HEK293 (cell line): ENCODE measurements around the gene TBPL1.
A peak's percentile ranks its signal among the peaks of the same experiment; 100 is the strongest.

Source experiments
- BCL11A ChIP-seq: fragments of 450-650 bp; formaldehyde crosslinking; IDR thresholded peaks from 2 replicates; pipeline ENCODE4 v1.5.1; 2016; ENCODE audit warnings: low read depth, missing biosample characterization, missing genetic modification characterization
- BCL6B ChIP-seq: fragments of 450-650 bp; formaldehyde crosslinking; IDR thresholded peaks from 2 replicates; pipeline ENCODE4 v1.5.1; 2017; ENCODE audit warnings: missing biosample characterization, missing genetic modification characterization
- CTCF ChIP-seq: fragments of 450-650 bp; formaldehyde crosslinking; IDR thresholded peaks from 2 replicates; pipeline ENCODE4 v1.5.1; 2016; ENCODE audit warnings: missing biosample characterization, missing genetic modification characterization
- GLI4 ChIP-seq: fragments of 450-650 bp; formaldehyde crosslinking; IDR thresholded peaks from 2 replicates; pipeline ENCODE4 v1.5.1; 2016; ENCODE audit warnings: missing biosample characterization, missing genetic modification characterization
- INSM2 ChIP-seq: fragments of 450-650 bp; formaldehyde crosslinking; IDR thresholded peaks from 2 replicates; pipeline ENCODE4 v1.5.1; 2016; ENCODE audit warnings: missing biosample characterization, missing genetic modification characterization
- PBX3 ChIP-seq: sonication (generic); formaldehyde crosslinking; IDR thresholded peaks from 2 replicates; pipeline ENCODE4 v1.8.1; 2022; ENCODE audit warnings: mild to moderate bottlenecking, moderate library complexity, missing genetic modification reagents
- PRDM6 ChIP-seq: fragments of 450-650 bp; formaldehyde crosslinking; IDR thresholded peaks from 2 replicates; pipeline ENCODE4 v1.5.1; 2017; ENCODE audit warnings: missing biosample characterization, missing genetic modification characterization
- TCF7L2 ChIP-seq: IDR thresholded peaks from 2 replicates; pipeline ENCODE4 v1.6.1; 2011; ENCODE audit warnings: low read depth, mild to moderate bottlenecking, inconsistent platforms, low read length, moderate library complexity, borderline replicate concordance
- TRIM28 ChIP-seq: IDR thresholded peaks from 2 replicates; pipeline ENCODE4 v1.6.1; 2011; ENCODE audit warnings: low read length, control low read depth, borderline replicate concordance
- YY1 ChIP-seq: fragments of 450-650 bp; formaldehyde crosslinking; IDR thresholded peaks from 2 replicates; pipeline ENCODE4 v1.5.1; 2018; ENCODE audit warnings: missing biosample characterization, missing genetic modification characterization
- ZBTB20 ChIP-seq: fragments of 450-650 bp; formaldehyde crosslinking; IDR thresholded peaks from 2 replicates; pipeline ENCODE4 v1.5.1; 2016; ENCODE audit warnings: missing biosample characterization, missing genetic modification characterization
- ZBTB26 ChIP-seq: fragments of 450-650 bp; formaldehyde crosslinking; optimal IDR thresholded peaks from 2 replicates; pipeline ENCODE3; 2016; ENCODE audit warnings: missing biosample characterization, mild to moderate bottlenecking, missing genetic modification characterization
- ZBTB48 ChIP-seq: fragments of 450-650 bp; formaldehyde crosslinking; IDR thresholded peaks from 2 replicates; pipeline ENCODE4 v1.5.1; 2016; ENCODE audit warnings: missing biosample characterization, missing genetic modification characterization
- ZEB2 ChIP-seq: fragments of 450-650 bp; formaldehyde crosslinking; IDR thresholded peaks from 2 replicates; pipeline ENCODE4 v1.5.1; 2016; ENCODE audit warnings: missing biosample characterization, missing genetic modification characterization
- ZNF121 ChIP-seq: fragments of 450-650 bp; formaldehyde crosslinking; IDR thresholded peaks from 2 replicates; pipeline ENCODE4 v1.5.1; 2016; ENCODE audit warnings: missing biosample characterization, missing genetic modification characterization
- ZNF140 ChIP-seq: fragments of 450-650 bp; formaldehyde crosslinking; IDR thresholded peaks from 2 replicates; pipeline ENCODE4 v1.5.1; 2016; ENCODE audit warnings: missing biosample characterization, missing genetic modification characterization
- ZNF184 ChIP-seq: fragments of 450-650 bp; IDR thresholded peaks from 2 replicates; pipeline ENCODE4 v1.5.1; 2018; ENCODE audit warnings: missing biosample characterization, mild to moderate bottlenecking, missing genetic modification characterization
- ZNF223 ChIP-seq: fragments of 450-650 bp; formaldehyde crosslinking; IDR thresholded peaks from 2 replicates; pipeline ENCODE4 v1.5.1; 2016; ENCODE audit warnings: missing biosample characterization, missing genetic modification characterization
- ZNF248 ChIP-seq: fragments of 450-650 bp; formaldehyde crosslinking; IDR thresholded peaks from 2 replicates; pipeline ENCODE4 v1.5.1; 2017; ENCODE audit warnings: missing biosample characterization, missing genetic modification characterization
- ZNF302 ChIP-seq: fragments of 450-650 bp; formaldehyde crosslinking; IDR thresholded peaks from 2 replicates; pipeline ENCODE4 v1.5.1; 2016; ENCODE audit warnings: missing biosample characterization, missing genetic modification characterization, low read depth
- ZNF341 ChIP-seq: fragments of 450-650 bp; formaldehyde crosslinking; IDR thresholded peaks from 2 replicates; pipeline ENCODE4; 2016; ENCODE audit warnings: low read depth, missing biosample characterization, missing genetic modification characterization
- ZNF488 ChIP-seq: fragments of 450-650 bp; formaldehyde crosslinking; IDR thresholded peaks from 2 replicates; pipeline ENCODE4 v1.5.1; 2016; ENCODE audit warnings: missing biosample characterization, missing genetic modification characterization
- ZNF560 ChIP-seq: fragments of 450-650 bp; formaldehyde crosslinking; IDR thresholded peaks from 2 replicates; pipeline ENCODE4 v1.5.1; 2017; ENCODE audit warnings: missing biosample characterization, missing genetic modification characterization, borderline replicate concordance
- ZNF561 ChIP-seq: fragments of 450-650 bp; IDR thresholded peaks from 2 replicates; pipeline ENCODE4 v1.5.1; 2018; ENCODE audit warnings: missing biosample characterization, missing genetic modification characterization, borderline replicate concordance
- ZNF623 ChIP-seq: fragments of 450-650 bp; formaldehyde crosslinking; IDR thresholded peaks from 2 replicates; pipeline ENCODE4 v1.5.1; 2016; ENCODE audit warnings: missing biosample characterization, missing genetic modification characterization
- ZNF776 ChIP-seq: fragments of 450-650 bp; formaldehyde crosslinking; IDR thresholded peaks from 2 replicates; pipeline ENCODE4 v1.5.0; 2017; ENCODE audit warnings: missing biosample characterization, missing genetic modification characterization, borderline replicate concordance
- ZNF792 ChIP-seq: fragments of 450-650 bp; formaldehyde crosslinking; IDR thresholded peaks from 2 replicates; pipeline ENCODE4 v1.5.1; 2016; ENCODE audit warnings: missing biosample characterization, missing genetic modification characterization
- ZNF843 ChIP-seq: fragments of 450-650 bp; formaldehyde crosslinking; IDR thresholded peaks from 2 replicates; pipeline ENCODE4 v1.5.1; 2016; ENCODE audit warnings: missing biosample characterization, missing genetic modification characterization
- ZSCAN18 ChIP-seq: fragments of 450-650 bp; formaldehyde crosslinking; IDR thresholded peaks from 2 replicates; pipeline ENCODE4 v1.5.1; 2016; ENCODE audit warnings: missing biosample characterization, missing genetic modification characterization
- ZSCAN23 ChIP-seq: fragments of 450-650 bp; formaldehyde crosslinking; IDR thresholded peaks from 2 replicates; pipeline ENCODE4 v1.5.1; 2016; ENCODE audit warnings: missing biosample characterization, missing genetic modification characterization

The TBPL1 gene

GRCh38 chr6:133991096-133991593 is 38.1 kb downstream of the TBPL1 start (continued):
- TF ChIP-seq ZNF302 (tag by site-specific recombination) (no peak), TRIM28 (peak; percentile 76; the same call in 1 of the 2 replicates), ZBTB20 (tag by site-specific recombination) (no peak), PRDM6 (tag by site-specific recombination) (peak; percentile 92), ZSCAN18 (tag by site-specific recombination) (no peak), CTCF (tag by site-specific recombination) (no peak), ZNF623 (tag by site-specific recombination) (no peak), BCL11A (no peak), ZNF121 (tag by site-specific recombination) (no peak), ZBTB48 (no peak), ZEB2 (tag by site-specific recombination) (peak; percentile 43; the same call in 1 of the 2 replicates), GLI4 (tag by site-specific recombination) (no peak), ZSCAN23 (no peak), ZNF248 (no peak), ZNF341 (tag by site-specific recombination) (no peak), PBX3 (CRISPR knock-in tag) (no peak), ZNF223 (no peak), TCF7L2 (no peak), ZNF843 (tag by site-specific recombination) (peak; percentile 46; the same call in 1 of the 2 replicates), ZNF140 (tag by site-specific recombination) (no peak), ZNF560 (no peak), ZBTB26 (tag by site-specific recombination) (no peak), YY1 (tag by site-specific recombination) (no peak), ZNF488 (tag by site-specific recombination) (no peak), ZNF792 (tag by site-specific recombination) (no peak), ZNF561 (tag by site-specific recombination) (0 out of 2 replicates have a peak, but pooled peaks have one; percentile 46), ZNF184 (no peak), ZNF776 (tag by site-specific recombination) (no peak), BCL6B (0 out of 2 replicates have a peak, but pooled peaks have one; percentile 17), INSM2 (tag by site-specific recombination) (0 out of 2 replicates have a peak, but pooled peaks have one; percentile 59)
